Activated CD4-positive, CD25-positive, alpha-beta regulatory T cell treated with anti-CD3 and anti-CD28 coated beads, Interleukin-2, amount 50 U/mL, for 72 hours (primary cell): ENCODE measurements around the gene BCL6.
"Not testable (repeated sequence)": the region's sequence is repeated elsewhere in the genome, so short reads cannot be mapped to it uniquely, and the experiment has no call there.

Experiments
- DNase-seq: peaks from one replicate; pipeline ENCODE4 v3.0.0; 2021

The BCL6 gene

GRCh38 chr3:187709155-187709554 is 36.1 kb downstream of the BCL6 start:
- DNase-seq = no peak

GRCh38 chr3:187708696-187709095 is 36.6 kb downstream of the BCL6 start:
- DNase-seq = no peak

- DNase-seq = no peak
Observed at GRCh38 chr3:187706971-187707370, 38.3 kb downstream of the BCL6 start.

GRCh38 chr3:187705164-187705563 is 40.1 kb downstream of the BCL6 start:
- DNase-seq = no peak

GRCh38 chr3:187702507-187703033 is 42.7 kb downstream of the BCL6 start, which contains the start of gene RTP2:
TSS of gene RTP2 (minus strand) at chr3:187702557. CDS start at chr3:187702128, 429 bp downstream.
- DNase-seq = no peak

GRCh38 chr3:187700249-187700648 is 45.0 kb downstream of the BCL6 start:
- DNase-seq = no peak

- DNase-seq = no peak
Observed at GRCh38 chr3:187698499-187699399, 46.5 kb downstream of the BCL6 start.

GRCh38 chr3:187696021-187696420 is 49.2 kb downstream of the BCL6 start:
- no peak for DNase-seq

GRCh38 chr3:187695449-187695848 is 49.8 kb downstream of the BCL6 start:
- DNase-seq = no peak

GRCh38 chr3:187694801-187695200 is 50.5 kb downstream of the BCL6 start:
- no peak for DNase-seq

- no peak for DNase-seq
Observed at GRCh38 chr3:187693431-187693830, 51.8 kb downstream of the BCL6 start.

GRCh38 chr3:187689984-187690383 is 55.3 kb downstream of the BCL6 start:
- no peak for DNase-seq

GRCh38 chr3:187686621-187687273 is 58.5 kb downstream of the BCL6 start:
- DNase-seq = no peak

GRCh38 chr3:187685948-187686347 is 59.3 kb downstream of the BCL6 start:
- no peak for DNase-seq

- DNase-seq = no peak
Observed at GRCh38 chr3:187684880-187685279, 60.4 kb downstream of the BCL6 start.

GRCh38 chr3:187684444-187684843 is 60.8 kb downstream of the BCL6 start:
- DNase-seq = no peak

- DNase-seq = not testable (repeated sequence)
Observed at GRCh38 chr3:187681756-187682155, 63.5 kb downstream of the BCL6 start.

GRCh38 chr3:187679638-187680396 is 65.5 kb downstream of the BCL6 start:
- peak; percentile 74 for DNase-seq

- DNase-seq = no peak
Observed at GRCh38 chr3:187678726-187679268, 66.5 kb downstream of the BCL6 start.

GRCh38 chr3:187677604-187678003 is 67.7 kb downstream of the BCL6 start:
- DNase-seq = no peak

GRCh38 chr3:187673012-187673411 is 72.3 kb downstream of the BCL6 start:
- no peak for DNase-seq
